GM12892 (cell line): Measurements from ENCODE around the gene STAC.

Source experiments
- DNase-seq: peaks from one replicate; pipeline ENCODE4 v3.0.0; 2011; ENCODE audit not compliant: insufficient read length
- FAIRE-seq: peaks from 2 replicates; lab custom pipeline; 2011; peaks lifted over from hg19 to GRCh38; lab: Jason Lieb, UNC
- POLR2A ChIP-seq: IDR thresholded peaks from 2 replicates; pipeline ENCODE4 v1.6.1; 2011; ENCODE audit warnings: low read depth, low read length, control low read depth
- POLR2AphosphoS5 ChIP-seq: IDR thresholded peaks from 2 replicates; pipeline ENCODE4 v1.6.1; 2011; ENCODE audit warnings: low read depth, low read length, control low read depth
- TAF1 ChIP-seq: IDR thresholded peaks from 2 replicates; pipeline ENCODE4 v1.6.1; 2011; ENCODE audit warnings: low read depth, mild to moderate bottlenecking, control low read depth, low read length, borderline replicate concordance

The STAC gene

DNA sequence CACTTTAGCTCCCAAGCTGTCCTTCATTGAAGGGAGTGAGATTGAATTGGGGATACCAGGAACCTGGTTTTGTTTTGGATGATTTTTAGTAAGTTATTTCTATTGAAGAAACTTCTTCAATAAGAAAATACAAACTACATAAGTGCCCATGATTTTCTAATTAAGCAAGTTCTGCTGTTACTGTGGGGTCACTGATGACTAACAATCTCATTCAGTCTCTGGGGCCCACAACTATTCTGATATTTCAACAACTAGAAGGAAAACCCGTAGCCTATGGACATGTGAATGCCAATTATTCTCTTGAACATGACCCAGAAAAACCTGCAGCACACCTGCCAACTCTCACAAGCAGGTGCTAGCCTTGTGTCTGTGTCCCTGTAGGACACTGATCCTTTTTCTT is 199.4 kb downstream of the STAC start:
- no peak for DNase-seq
- TF ChIP-seq POLR2AphosphoS5 (no peak), POLR2A (no peak), TAF1 (no peak)
- no peak for FAIRE-seq

GRCh38 chr3:36580716-36581115 is 200.4 kb downstream of the STAC start:
- no peak for DNase-seq
- TF ChIP-seq TAF1 (no peak), POLR2A (no peak)
- FAIRE-seq, result no peak

DNA sequence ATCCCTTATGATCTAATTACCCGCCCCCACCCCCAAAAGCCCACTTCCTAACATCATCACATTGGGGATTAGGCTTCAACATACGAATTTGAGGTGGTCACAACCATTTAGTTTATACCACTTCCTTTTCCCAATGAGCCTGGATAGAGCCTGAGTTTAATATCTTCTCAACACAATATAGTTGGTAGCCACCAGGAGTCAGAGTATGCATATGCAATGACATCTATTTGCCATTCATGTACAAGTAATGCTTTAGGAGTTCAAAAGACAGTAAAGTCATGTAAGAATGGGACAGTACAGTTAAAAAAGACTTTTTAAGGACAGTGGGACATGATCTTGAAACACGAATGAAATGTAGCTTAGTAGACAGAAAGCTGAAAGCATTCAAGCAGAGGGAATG is 211.7 kb downstream of the STAC start:
- FAIRE-seq, result no peak
- no peak for TF ChIP-seq TAF1
- TF ChIP-seq POLR2AphosphoS5, result no peak
- TF ChIP-seq POLR2A, result no peak
- DNase-seq, result no peak

- no peak for FAIRE-seq
- DNase-seq, result no peak
- TF ChIP-seq POLR2A, result no peak
- no peak for TF ChIP-seq TAF1
- no peak for TF ChIP-seq POLR2AphosphoS5
Measured at GRCh38 chr3:36595511-36595910, 215.2 kb downstream of the STAC start.

DNA sequence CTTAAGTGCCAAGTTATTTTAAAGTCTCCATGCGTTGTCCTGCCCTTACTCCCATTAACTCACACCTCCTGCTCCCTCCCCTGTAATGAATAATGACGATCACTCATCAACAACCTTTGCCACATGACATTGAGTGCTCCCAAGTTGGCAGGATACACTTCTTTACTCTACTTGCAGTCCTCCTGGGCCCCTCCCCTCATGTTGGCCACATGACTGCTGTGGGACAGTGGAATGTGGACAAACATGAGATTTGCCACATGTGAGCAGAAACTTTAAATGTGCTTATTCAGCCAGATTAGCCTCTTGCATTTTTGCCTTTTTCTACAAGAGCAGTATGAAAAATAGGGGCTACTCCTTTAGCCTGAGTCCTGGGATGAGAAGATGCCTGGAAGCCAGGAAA is 216.1 kb downstream of the STAC start:
- TF ChIP-seq TAF1, result no peak
- DNase-seq (no peak), FAIRE-seq (no peak)

- FAIRE-seq (no peak), DNase-seq (no peak)
- TF ChIP-seq TAF1 (no peak), POLR2AphosphoS5 (no peak), POLR2A (no peak)
Measured at GRCh38 chr3:36597422-36597821, 217.1 kb downstream of the STAC start.
